ENCODE measurements around the gene UST. TPM values are rescaled to one million over a fixed set of nuclear protein-coding genes. Genes with fewer than 3 reads are reported as not detected.

Gene UST
- total RNA-seq, 2 donors from 2014 or later, result 3.8 to 7.3 TPM

DNA sequence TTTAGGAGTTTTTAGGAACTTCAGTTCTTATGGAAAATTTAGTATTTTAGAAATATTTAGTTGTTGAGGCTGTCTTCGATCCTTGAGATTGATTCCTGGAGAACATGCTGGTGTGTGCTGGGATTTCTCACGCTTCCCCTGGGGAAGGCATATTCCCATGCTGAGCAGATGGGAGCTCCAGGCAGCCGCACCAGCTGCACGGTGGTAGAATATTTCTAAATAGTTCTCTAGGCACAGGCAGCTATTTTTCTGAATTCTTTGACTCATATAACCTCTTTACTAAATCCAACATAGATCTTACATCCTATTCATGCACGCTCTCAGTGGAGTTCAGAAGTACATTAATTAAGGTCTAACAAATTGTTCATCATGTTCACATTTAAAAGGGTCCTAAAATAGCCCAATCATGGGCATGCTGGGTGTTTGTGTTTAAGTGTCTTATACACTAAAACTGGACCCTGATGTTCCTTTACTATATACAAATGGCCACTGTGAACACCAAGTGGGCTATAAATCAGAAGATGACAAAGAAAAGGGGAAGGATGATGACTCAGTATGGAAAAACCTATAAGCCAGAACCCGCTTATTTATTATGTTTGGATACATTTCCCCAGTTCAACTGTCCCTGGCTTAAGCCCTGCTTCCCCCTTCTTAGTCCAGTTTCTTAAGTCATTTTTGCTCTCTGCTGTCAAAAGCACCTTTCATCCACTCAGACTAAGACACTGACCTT lies 138.5 kb downstream of the UST start:
- no peak overlapping the region for H3K4me3 Mint-ChIP-seq
- ATAC-seq, result no peak
- peaks cover 4% of the 10 kb centered on the region for H3K36me3 Mint-ChIP-seq (ENCODE audit: low read depth)
- no peaks in the 10 kb centered on the region for H3K27me3 Mint-ChIP-seq
- no peak overlapping the region for H3K27ac Mint-ChIP-seq
- H3K9me3 ChIP-seq (ENCODE audit: control insufficient read depth, low read length, poor library complexity, severe bottlenecking), result no peaks in the 10 kb centered on the region
- DNase-seq, result no peak
- H3K4me1 Mint-ChIP-seq, result peaks cover 5% of the 10 kb centered on the region

DNA sequence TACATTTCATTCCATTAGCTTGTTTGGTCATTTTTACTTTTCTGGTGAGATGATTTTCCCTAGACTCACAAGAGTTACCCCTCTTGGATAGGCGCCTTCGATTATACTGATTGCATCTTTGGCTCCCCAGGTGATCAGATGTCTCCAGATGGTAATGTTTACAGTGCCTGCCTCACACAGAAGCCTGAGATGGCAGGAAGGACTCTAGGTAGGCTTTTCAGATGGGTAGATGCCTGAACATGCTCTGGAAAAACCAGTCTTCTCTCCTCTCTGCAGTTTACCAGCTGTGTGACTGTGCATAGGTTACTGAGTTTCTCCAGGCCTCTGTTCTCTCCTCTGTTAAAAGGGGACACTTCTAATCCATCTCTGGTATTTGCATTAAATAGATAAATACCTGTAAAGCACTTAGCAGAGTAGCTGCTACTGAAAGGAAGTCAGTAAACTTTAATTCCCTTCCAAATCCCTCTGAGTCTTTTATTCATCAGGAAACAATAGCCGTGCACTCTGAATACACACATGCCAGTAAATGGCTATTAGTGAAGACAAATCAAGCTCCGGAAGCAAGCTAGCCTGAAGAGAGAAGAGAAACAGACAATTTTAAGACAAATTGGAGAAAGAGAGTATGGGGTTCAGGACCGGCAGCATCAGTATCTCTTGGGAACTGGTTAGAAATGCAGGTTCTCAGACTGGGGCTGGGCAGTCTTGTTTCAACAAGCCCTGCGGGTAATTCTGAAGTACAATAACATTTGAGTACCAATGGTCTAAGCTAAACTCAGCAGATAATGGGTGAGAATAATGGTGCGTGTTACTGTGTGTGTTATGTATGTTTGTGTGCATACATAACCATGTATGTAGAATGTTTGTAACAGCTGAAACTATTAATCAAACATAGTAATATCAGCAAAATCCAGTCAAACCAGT lies 139.4 kb downstream of the UST start:
- Mint-ChIP-seq H3K36me3 (ENCODE audit: low read depth) (peaks cover 4% of the 10 kb centered on the region), H3K27ac (no peak overlapping the region), H3K27me3 (no peaks in the 10 kb centered on the region), H3K4me3 (no peak overlapping the region), H3K4me1 (peaks cover 5% of the 10 kb centered on the region)
- DNase-seq (no peak), ATAC-seq (no peak)
- H3K9me3 ChIP-seq (ENCODE audit: control insufficient read depth, low read length, poor library complexity, severe bottlenecking), result no peaks in the 10 kb centered on the region

DNA sequence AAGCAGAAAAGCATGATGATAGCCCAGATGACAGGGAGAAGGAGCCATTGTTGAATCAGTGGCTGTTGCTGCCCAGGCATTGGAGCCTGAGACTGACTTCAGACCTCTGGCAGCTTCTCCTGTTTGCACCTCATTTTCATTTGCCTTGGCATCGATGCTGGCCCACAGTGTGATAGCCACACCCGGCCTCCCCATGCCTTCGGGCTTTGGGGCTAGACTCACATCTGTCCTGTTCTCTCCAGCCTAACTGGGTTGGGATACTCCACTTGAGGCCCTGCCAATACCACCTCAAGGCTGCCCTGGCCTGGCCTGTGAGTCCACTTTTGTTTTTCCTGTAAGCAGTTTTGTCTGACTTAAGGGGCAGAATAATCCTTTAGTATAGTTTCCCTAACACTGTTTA lies 140.4 kb downstream of the UST start:
- ATAC-seq (no peak), DNase-seq (no peak)
- peaks cover 3% of the 10 kb centered on the region for H3K4me1 Mint-ChIP-seq
- H3K27me3 Mint-ChIP-seq, result no peaks in the 10 kb centered on the region
- peaks cover 4% of the 10 kb centered on the region for H3K36me3 Mint-ChIP-seq (ENCODE audit: low read depth)
- H3K9me3 ChIP-seq (ENCODE audit: control insufficient read depth, low read length, poor library complexity, severe bottlenecking), result no peaks in the 10 kb centered on the region
- no peak overlapping the region for H3K27ac Mint-ChIP-seq
- no peak overlapping the region for H3K4me3 Mint-ChIP-seq

DNA sequence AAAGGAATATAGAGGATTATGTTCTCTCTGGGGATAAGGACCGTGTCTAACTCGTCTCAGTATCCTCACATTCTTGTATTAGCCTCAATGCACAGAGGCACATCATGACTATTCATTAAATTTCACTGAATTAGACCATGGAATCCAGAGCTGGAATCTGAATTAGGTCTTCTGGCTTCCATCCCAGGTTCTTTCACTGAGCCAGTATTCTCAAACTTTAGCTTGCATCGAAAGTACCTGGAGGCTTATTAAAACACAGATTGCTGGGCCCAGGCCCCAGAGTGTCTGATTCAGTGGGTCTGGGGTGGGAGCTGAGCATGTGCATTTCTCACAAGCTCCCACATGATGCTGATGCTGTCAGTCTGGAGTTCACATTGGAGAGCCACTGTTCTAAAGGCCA lies 142.0 kb downstream of the UST start:
- DNase-seq (no peak), ATAC-seq (no peak)
- Mint-ChIP-seq H3K4me3 (no peak overlapping the region), H3K27ac (peak overlapping the region; percentile 21), H3K4me1 (peaks cover 3% of the 10 kb centered on the region), H3K27me3 (no peaks in the 10 kb centered on the region), H3K36me3 (ENCODE audit: low read depth) (peaks cover 4% of the 10 kb centered on the region)
- no peaks in the 10 kb centered on the region for H3K9me3 ChIP-seq (ENCODE audit: control insufficient read depth, low read length, poor library complexity, severe bottlenecking)

DNA sequence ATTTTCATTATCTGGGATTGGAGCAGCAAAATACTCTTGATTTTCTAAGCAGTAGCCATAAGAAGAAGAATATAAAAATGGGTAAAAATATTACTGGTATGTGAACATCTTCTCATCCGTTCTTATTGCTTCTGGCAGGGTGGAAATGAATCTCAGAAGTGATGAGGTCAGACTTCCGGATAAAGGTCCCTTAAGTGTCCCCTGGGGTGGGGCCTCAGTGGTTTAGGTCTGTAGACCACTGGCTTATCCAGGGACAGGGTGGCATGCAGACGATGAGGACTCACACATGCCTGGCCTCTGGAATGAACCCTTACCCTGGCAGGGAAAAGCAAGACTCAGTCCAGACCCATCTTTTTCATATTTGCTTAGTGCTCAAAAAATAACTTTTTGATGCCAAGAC lies 143.3 kb downstream of the UST start:
- H3K36me3 Mint-ChIP-seq (ENCODE audit: low read depth), result peaks cover 4% of the 10 kb centered on the region
- H3K27ac Mint-ChIP-seq, result no peak overlapping the region
- no peak for ATAC-seq

DNA sequence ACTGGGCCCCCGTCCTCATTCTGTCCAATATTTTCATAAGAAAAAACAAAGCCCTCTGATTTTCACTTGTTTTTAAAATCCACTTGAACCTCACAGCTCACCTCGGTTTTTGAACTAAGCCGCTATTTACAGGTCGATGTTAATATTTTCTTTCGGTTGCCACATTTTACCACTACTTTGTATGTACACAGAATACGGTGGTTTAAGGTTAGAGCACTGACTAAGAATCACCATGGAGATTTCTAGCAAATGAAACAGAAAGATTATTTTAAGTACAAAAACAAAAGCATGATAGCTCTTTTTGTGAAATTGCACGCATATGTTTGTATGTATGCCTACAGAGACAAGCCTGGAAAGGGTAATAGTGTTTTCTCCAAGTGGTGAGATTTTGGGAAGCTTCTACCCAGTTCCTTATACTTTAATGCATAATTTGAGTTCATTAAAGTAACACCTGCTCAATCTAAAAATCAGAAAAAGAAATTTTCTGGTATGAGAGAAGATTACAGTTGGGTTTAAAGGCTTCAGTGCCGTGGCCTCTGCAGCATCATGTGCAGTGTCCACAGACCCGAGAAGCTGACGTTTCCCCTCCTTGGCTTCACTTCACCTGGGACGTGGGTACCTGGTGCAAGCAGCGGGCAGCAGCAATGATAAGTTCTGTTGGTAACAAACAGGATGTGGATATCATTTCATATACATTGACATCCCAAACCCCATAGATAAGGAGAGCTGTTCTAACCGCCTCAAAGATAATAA lies 144.0 kb downstream of the UST start:
- Mint-ChIP-seq H3K27ac (no peak overlapping the region), H3K36me3 (ENCODE audit: low read depth) (peaks cover 7% of the 10 kb centered on the region), H3K27me3 (no peaks in the 10 kb centered on the region), H3K4me3 (no peak overlapping the region), H3K4me1 (peaks cover 3% of the 10 kb centered on the region)
- no peaks in the 10 kb centered on the region for H3K9me3 ChIP-seq (ENCODE audit: control insufficient read depth, low read length, poor library complexity, severe bottlenecking)
- DNase-seq (no peak), ATAC-seq (no peak)

More for the DNA sequence above, 143.3 kb downstream of the UST start:
- Mint-ChIP-seq H3K4me3 (no peak overlapping the region), H3K27me3 (no peaks in the 10 kb centered on the region), H3K4me1 (peaks cover 3% of the 10 kb centered on the region)
- H3K9me3 ChIP-seq (ENCODE audit: control insufficient read depth, low read length, poor library complexity, severe bottlenecking), result no peaks in the 10 kb centered on the region
- DNase-seq, result no peak

DNA sequence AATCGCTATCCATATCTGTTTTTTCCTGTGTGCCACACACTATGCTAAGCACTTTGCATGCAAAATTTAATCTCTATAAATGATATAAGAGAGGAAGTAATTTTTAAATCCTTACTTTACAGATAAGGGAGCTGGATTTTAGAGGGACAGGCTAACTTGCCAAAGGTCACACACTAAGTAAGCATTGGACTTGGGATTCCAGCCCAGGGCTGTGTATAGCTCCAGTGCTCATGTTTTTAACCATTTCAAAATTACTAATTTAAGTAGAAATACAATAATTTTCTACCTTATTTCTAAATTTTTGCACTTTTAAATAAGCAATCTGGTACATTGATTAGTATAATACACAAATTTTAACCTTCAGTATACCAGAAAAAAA lies 144.6 kb downstream of the UST start:
- Mint-ChIP-seq H3K4me3 (no peak overlapping the region), H3K27ac (no peak overlapping the region), H3K27me3 (no peaks in the 10 kb centered on the region), H3K4me1 (peaks cover 5% of the 10 kb centered on the region), H3K36me3 (ENCODE audit: low read depth) (peaks cover 7% of the 10 kb centered on the region)
- ATAC-seq (no peak), DNase-seq (no peak)
- H3K9me3 ChIP-seq (ENCODE audit: control insufficient read depth, low read length, poor library complexity, severe bottlenecking), result no peaks in the 10 kb centered on the region

DNA sequence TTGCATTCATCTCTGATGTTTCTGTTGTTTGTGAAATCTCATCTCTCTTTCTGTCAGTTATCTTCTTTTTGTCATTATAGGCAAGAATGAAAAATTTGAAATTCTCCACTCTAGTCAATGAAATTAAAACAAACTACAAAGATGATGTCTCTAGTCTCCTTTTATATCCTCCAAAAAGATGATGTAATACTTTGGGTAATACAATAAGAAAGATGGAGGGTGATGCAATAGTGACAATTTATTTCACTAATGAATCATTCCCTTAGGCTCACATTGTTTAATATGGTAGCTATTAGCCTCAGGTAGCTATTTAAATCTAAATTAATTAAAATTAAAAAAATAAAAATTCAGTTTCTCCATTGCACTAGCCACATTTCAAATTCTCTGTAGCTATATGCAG lies 145.4 kb downstream of the UST start:
- Mint-ChIP-seq H3K36me3 (ENCODE audit: low read depth) (peaks cover 4% of the 10 kb centered on the region), H3K4me1 (peaks cover 2% of the 10 kb centered on the region), H3K27me3 (no peaks in the 10 kb centered on the region), H3K4me3 (no peak overlapping the region), H3K27ac (no peak overlapping the region)
- ATAC-seq (no peak), DNase-seq (no peak)
- H3K9me3 ChIP-seq (ENCODE audit: control insufficient read depth, low read length, poor library complexity, severe bottlenecking), result no peaks in the 10 kb centered on the region

DNA sequence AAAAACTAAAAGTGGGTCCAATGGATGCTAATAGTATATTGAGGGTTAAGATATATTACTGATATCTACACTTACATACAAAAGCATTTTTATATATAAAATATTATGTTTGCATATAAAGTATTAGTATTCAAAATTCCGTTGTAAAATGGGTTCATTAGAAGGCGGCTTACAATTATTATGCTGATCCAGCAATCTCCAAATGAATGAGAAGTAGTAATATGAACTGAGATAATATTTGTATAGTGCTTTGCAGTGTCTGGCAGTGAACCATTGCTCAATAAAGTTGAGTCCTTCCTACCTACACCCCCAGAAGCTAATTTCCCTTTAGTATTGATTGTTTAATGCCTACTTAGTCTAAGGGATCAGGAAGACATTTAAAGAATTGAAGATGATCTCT lies 146.2 kb downstream of the UST start:
- Mint-ChIP-seq H3K27me3 (no peaks in the 10 kb centered on the region), H3K4me1 (peaks cover 2% of the 10 kb centered on the region), H3K4me3 (no peak overlapping the region), H3K27ac (no peak overlapping the region), H3K36me3 (ENCODE audit: low read depth) (peaks cover 3% of the 10 kb centered on the region)
- DNase-seq (no peak), ATAC-seq (no peak)
- no peaks in the 10 kb centered on the region for H3K9me3 ChIP-seq (ENCODE audit: control insufficient read depth, low read length, poor library complexity, severe bottlenecking)

DNA sequence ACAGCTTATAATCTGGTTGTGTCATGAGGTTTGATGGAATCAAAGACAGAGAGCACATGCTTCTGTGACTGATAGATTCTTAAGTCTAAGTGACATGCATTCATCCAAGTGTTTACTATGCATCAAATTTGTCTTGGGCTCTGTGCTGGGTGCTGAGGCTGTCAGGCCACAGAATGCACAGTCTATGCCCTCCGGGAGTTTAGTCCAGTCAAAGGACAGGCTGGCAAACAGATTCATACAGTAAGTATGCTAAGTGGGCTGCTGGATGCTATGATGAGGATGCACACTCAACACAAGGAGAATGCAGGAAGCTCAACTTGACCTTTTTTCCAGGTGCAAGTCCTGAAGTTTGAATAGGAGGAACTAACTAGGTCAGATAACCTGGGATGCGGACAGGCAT lies 146.7 kb downstream of the UST start:
- peaks cover 2% of the 10 kb centered on the region for H3K4me1 Mint-ChIP-seq
- DNase-seq, result no peak

DNA sequence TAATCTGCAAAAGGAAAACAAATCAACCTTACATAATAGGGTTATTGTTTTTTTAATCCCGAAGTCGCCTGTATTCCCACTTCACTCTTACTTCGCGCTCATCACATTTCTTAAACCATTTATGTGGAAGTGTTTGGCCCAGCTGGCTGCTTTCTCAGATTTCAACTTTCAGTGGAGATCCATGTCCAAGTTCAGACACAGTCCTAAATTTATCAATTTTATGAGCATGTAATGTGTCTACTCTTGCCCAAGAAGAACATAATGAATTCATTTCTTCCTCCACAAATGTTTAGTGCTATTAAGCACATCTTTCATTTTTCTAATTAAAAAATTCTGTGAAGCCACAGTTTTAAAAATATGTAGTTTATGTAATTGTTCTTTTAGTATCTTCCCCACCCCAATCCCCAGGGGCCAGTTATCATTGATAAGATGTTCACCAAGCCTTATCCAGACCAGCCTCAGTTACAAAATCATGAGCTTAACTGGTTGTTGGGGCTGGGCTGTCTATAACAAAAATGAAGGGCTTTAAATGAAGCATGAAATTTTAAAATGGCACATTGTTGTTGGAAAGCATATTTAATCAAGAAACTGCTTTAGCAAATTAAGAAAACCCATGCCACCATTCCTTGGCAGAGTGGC lies 151.7 kb downstream of the UST start:
- no peaks in the 10 kb centered on the region for H3K27me3 Mint-ChIP-seq
- DNase-seq (no peak), ATAC-seq (no peak)
- H3K36me3 Mint-ChIP-seq (ENCODE audit: low read depth), result peaks cover 9% of the 10 kb centered on the region
- H3K27ac Mint-ChIP-seq, result no peak overlapping the region
- no peaks in the 10 kb centered on the region for H3K9me3 ChIP-seq (ENCODE audit: control insufficient read depth, low read length, poor library complexity, severe bottlenecking)
- no peak overlapping the region for H3K4me3 Mint-ChIP-seq
- peaks cover 5% of the 10 kb centered on the region for H3K4me1 Mint-ChIP-seq

More for the DNA sequence above, 146.7 kb downstream of the UST start:
- Mint-ChIP-seq H3K4me3 (no peak overlapping the region), H3K36me3 (ENCODE audit: low read depth) (peaks cover 3% of the 10 kb centered on the region), H3K27me3 (no peaks in the 10 kb centered on the region), H3K27ac (no peak overlapping the region)
- no peak for ATAC-seq
- H3K9me3 ChIP-seq (ENCODE audit: control insufficient read depth, low read length, poor library complexity, severe bottlenecking), result no peaks in the 10 kb centered on the region

DNA sequence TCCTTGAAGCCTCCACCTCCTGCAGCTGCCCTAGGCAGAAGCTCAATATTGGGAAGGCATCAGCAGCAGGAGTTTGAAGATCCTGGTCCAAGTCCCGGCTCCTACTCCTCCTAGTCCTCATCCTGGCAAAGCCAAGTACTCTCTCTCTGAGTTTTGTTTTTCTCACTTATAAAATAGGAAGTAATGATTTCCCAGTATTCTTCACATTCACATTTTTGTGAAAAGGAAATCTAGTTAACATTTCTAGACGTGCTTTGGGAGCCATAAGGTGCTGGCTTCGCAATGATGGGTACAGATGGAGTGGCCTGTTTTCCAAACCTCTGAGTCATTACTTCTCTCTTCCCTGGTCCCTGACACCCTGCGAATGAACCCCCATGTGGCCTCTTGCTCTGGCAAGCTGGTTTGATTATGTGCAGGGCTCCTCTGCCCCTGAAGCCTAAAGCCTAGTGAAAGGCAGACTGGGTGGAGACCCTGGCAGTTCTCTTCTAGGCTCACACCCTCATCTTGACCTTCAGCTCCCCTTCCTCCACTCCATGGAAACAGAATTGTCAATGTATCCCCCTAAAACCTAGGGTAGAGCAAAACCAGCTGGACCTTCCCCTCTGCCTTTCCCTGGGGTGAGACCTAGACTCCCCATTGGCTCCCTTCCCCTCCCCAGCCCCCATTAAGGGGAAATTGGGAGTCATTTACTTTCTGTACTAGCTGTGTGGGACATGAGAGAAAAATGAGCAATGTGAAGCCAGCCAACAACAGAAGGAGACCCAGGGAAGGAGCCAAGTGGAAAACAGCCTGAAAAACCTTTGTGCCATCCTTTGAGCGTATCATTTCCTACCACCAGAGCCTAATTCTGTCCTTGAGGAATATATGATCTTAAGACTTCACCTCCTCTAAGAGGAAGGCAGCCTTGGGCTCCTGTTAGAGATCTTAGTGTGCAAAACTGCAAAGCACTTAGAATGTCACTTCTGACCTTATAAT lies 158.4 kb downstream of the UST start:
- Mint-ChIP-seq H3K4me1 (peaks cover 13% of the 10 kb centered on the region), H3K27me3 (no peaks in the 10 kb centered on the region), H3K4me3 (no peak overlapping the region), H3K36me3 (ENCODE audit: low read depth) (peaks cover 3% of the 10 kb centered on the region), H3K27ac (no peak overlapping the region)
- H3K9me3 ChIP-seq (ENCODE audit: control insufficient read depth, low read length, poor library complexity, severe bottlenecking), result no peaks in the 10 kb centered on the region
- no peak for DNase-seq
- no peak for ATAC-seq

Measured in T-helper 17 cell (primary cell).